DOHH2 (cell line): Measurements from ENCODE around the gene FANCL.
"Not testable (repeated sequence)": the region's sequence is repeated elsewhere in the genome, so short reads cannot be mapped to it uniquely, and the experiment has no call there.

Source experiments
- H3F3A ChIP-seq: fragments of 200-600 bp; sonication (generic), shearing (Covaris generic); 2 replicates; pipeline ENCODE4 v1.6.0; 2016; ENCODE audit warnings: antibody characterized with exemption, mild to moderate bottlenecking; ENCODE audit not compliant: control insufficient read depth, insufficient read depth
- H3K27ac ChIP-seq: fragments of 200-600 bp; sonication (generic); 2 replicates; pipeline ENCODE4 v1.5.1; 2014; ENCODE audit warnings: low read depth, mild to moderate bottlenecking, low read length, moderate library complexity
- H3K27me3 ChIP-seq: fragments of 200-600 bp; sonication (generic); 2 replicates; pipeline ENCODE4 v1.6.1; 2014; ENCODE audit warnings: mild to moderate bottlenecking, low read length, mixed read lengths; ENCODE audit not compliant: control insufficient read depth
- H3K36me3 ChIP-seq: fragments of 200-600 bp; sonication (generic); 2 replicates; pipeline ENCODE4 v1.6.1; 2014; ENCODE audit warnings: mild to moderate bottlenecking, low read length, moderate library complexity, mixed read lengths; ENCODE audit not compliant: control insufficient read depth
- H3K4me1 ChIP-seq: fragments of 200-600 bp; sonication (generic); 2 replicates; pipeline ENCODE4 v1.6.1; 2014; ENCODE audit warnings: mild to moderate bottlenecking, low read length, mixed read lengths; ENCODE audit not compliant: control insufficient read depth
- H3K4me2 ChIP-seq: fragments of 200-600 bp; sonication (generic); 2 replicates; pipeline ENCODE4 v1.6.0; 2014; ENCODE audit warnings: mild to moderate bottlenecking, low read length, moderate library complexity
- H3K4me3 ChIP-seq: fragments of 200-600 bp; sonication (generic); 2 replicates; pipeline ENCODE4 v1.5.1; 2014; ENCODE audit warnings: mild to moderate bottlenecking, low read length, mixed read lengths
- H3K79me2 ChIP-seq: fragments of 200-600 bp; sonication (generic); 2 replicates; pipeline ENCODE4 v1.6.1; 2014; ENCODE audit warnings: mild to moderate bottlenecking, low read length, mixed read lengths; ENCODE audit not compliant: control insufficient read depth
- H3K9me2 ChIP-seq: fragments of 200-600 bp; sonication (generic); replicated peaks from 2 replicates; pipeline ENCODE4 v1.6.1; 2014; ENCODE audit warnings: mild to moderate bottlenecking, low read length, mixed read lengths; ENCODE audit not compliant: control insufficient read depth
- H3K9me3 ChIP-seq: fragments of 200-600 bp; sonication (generic); 2 replicates; pipeline ENCODE4 v1.6.1; 2014; ENCODE audit warnings: antibody characterized with exemption, low read length, mixed read lengths; ENCODE audit not compliant: control insufficient read depth, insufficient read depth
- H4K20me1 ChIP-seq: fragments of 200-600 bp; sonication (generic); 2 replicates; pipeline ENCODE4 v1.6.0; 2014; ENCODE audit warnings: low read depth, mild to moderate bottlenecking, antibody characterized with exemption, low read length, moderate library complexity; ENCODE audit not compliant: control insufficient read depth, insufficient read depth
- EZH2phosphoT487 ChIP-seq: fragments of 200-600 bp; sonication (generic); IDR thresholded peaks from 2 replicates; pipeline ENCODE4 v1.6.1; 2017; ENCODE audit warnings: borderline replicate concordance, mild to moderate bottlenecking, antibody characterized with exemption, low read length, moderate library complexity, mixed read lengths
- TF ChIP-seq, protein P1 (sequence below): fragments of 200-600 bp; sonication (generic); IDR thresholded peaks from one replicate; pipeline ENCODE4 v1.5.1; 2014; ENCODE audit warnings: antibody characterized with exemption, mild to moderate bottlenecking, low read depth, low read length; ENCODE audit not compliant: poor library complexity, severe bottlenecking

Gene FANCL

DNA sequence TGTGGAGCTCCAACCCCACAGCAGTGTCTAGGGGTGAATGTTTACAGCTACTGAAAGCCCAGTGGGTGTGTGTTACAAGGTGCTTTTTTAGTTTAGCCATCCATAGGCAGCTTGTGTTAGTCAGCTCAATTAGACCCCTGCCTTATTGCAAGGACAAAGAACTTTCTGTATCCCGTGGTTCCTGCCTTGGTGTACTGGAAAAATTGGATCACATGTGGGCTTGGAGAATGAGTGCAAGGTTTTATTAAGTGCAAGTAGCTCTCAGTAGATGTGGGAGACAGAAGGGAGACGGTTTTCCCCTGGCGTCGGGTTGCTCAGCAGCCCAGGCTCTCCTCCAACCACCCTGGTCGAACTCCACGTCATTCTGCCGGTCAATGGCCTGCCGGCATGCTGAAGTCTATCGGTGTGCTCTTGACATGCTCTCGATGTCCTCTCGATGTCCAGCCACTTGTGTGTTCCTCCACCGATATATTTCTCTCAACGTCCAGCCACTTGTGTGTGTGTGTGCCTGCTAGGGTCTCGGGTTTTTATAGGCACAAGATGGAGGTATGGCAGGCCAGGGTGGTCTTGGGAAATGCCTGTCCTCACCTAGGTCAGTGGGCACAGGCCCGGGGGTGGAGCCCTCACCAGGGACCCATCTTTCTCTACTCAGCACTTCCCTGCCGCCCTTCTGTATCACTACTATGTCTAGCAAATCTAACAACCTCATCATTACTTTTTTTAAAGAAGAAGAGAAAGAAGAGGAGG, 13.8 kb downstream of the FANCL start:
- no peaks in the 10 kb centered on the region for H3K9me2 ChIP-seq
- no peak overlapping the region for H3K4me2 ChIP-seq
- H4K20me1 ChIP-seq, result no peaks in the 10 kb centered on the region
- H3K27ac ChIP-seq, result no peak overlapping the region
- H3K36me3 ChIP-seq, result peaks cover 30% of the 10 kb centered on the region
- no peaks in the 10 kb centered on the region for H3K9me3 ChIP-seq
- no peak overlapping the region for H3K4me3 ChIP-seq
- no peaks in the 10 kb centered on the region for H3F3A ChIP-seq
- no peaks in the 10 kb centered on the region for H3K27me3 ChIP-seq
- TF ChIP-seq EZH2phosphoT487, result no peak
- TF ChIP-seq, protein P1, sequence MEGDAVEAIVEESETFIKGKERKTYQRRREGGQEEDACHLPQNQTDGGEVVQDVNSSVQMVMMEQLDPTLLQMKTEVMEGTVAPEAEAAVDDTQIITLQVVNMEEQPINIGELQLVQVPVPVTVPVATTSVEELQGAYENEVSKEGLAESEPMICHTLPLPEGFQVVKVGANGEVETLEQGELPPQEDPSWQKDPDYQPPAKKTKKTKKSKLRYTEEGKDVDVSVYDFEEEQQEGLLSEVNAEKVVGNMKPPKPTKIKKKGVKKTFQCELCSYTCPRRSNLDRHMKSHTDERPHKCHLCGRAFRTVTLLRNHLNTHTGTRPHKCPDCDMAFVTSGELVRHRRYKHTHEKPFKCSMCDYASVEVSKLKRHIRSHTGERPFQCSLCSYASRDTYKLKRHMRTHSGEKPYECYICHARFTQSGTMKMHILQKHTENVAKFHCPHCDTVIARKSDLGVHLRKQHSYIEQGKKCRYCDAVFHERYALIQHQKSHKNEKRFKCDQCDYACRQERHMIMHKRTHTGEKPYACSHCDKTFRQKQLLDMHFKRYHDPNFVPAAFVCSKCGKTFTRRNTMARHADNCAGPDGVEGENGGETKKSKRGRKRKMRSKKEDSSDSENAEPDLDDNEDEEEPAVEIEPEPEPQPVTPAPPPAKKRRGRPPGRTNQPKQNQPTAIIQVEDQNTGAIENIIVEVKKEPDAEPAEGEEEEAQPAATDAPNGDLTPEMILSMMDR, result no peak
- H3K4me1 ChIP-seq, result no peaks in the 10 kb centered on the region
- H3K79me2 ChIP-seq, result peaks cover 18% of the 10 kb centered on the region

DNA sequence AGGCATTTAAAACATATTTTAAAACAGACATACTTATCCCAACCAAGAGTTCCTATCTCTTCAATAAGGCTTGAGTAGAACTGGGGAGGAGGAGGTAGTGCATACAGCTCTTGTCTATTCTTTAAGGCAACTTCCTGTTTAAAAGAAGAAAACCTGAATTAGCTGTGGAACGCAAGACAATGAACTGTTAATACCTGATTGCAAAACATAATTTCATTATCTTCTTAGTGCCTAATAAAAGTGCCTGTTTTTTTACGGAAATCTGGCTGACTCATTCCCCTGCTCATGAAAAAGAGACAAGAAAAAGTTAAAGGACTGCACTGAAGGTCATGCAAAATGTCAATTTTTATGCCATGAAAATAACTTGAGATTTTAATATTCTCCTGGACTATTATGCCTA, 19.2 kb downstream of the FANCL start:
- H3K4me2 ChIP-seq, result no peak overlapping the region

DNA sequence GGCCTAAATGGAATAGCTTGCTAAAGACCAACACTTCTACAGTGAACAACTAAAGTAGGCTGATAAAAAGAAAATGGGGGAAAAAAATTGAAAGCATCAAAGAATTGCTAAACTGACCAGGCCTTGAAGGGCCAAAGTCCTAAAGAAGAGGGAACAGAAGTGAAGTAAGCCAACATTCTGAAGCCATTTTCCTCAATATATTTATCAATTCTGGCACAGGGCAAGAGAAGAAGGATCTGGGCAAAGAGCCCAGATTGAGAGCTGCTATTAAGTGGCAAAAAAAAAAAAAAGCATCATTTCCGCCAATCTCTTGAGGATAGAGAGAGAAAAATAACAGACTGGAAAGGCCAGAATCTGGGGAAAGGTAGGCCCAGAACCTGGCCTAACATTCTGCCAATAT, 25.7 kb downstream of the FANCL start:
- no peak overlapping the region for H3K27ac ChIP-seq
- H3K36me3 ChIP-seq, result peaks cover 74% of the 10 kb centered on the region
- H3K27me3 ChIP-seq, result no peaks in the 10 kb centered on the region
- no peak overlapping the region for H3K4me3 ChIP-seq
- no peaks in the 10 kb centered on the region for H3K79me2 ChIP-seq
- no peaks in the 10 kb centered on the region for H3F3A ChIP-seq
- H3K9me3 ChIP-seq, result peaks cover 12% of the 10 kb centered on the region; the same call in 1 of the 2 replicates
- H3K9me2 ChIP-seq, result no peaks in the 10 kb centered on the region
- no peaks in the 10 kb centered on the region for H4K20me1 ChIP-seq
- no peaks in the 10 kb centered on the region for H3K4me1 ChIP-seq
- TF ChIP-seq EZH2phosphoT487, result no peak
- TF ChIP-seq, protein P1, result no peak
- H3K4me2 ChIP-seq, result no peak overlapping the region

More for the DNA sequence above, 19.2 kb downstream of the FANCL start:
- no peak overlapping the region for H3K27ac ChIP-seq
- H3F3A ChIP-seq, result no peaks in the 10 kb centered on the region
- no peaks in the 10 kb centered on the region for H3K4me1 ChIP-seq
- TF ChIP-seq, protein P1, result no peak
- TF ChIP-seq EZH2phosphoT487, result no peak
- H3K4me3 ChIP-seq, result no peak overlapping the region
- H3K36me3 ChIP-seq, result peaks cover 33% of the 10 kb centered on the region
- H3K9me3 ChIP-seq, result no peaks in the 10 kb centered on the region
- no peaks in the 10 kb centered on the region for H3K9me2 ChIP-seq
- no peaks in the 10 kb centered on the region for H4K20me1 ChIP-seq
- H3K27me3 ChIP-seq, result no peaks in the 10 kb centered on the region
- no peaks in the 10 kb centered on the region for H3K79me2 ChIP-seq

DNA sequence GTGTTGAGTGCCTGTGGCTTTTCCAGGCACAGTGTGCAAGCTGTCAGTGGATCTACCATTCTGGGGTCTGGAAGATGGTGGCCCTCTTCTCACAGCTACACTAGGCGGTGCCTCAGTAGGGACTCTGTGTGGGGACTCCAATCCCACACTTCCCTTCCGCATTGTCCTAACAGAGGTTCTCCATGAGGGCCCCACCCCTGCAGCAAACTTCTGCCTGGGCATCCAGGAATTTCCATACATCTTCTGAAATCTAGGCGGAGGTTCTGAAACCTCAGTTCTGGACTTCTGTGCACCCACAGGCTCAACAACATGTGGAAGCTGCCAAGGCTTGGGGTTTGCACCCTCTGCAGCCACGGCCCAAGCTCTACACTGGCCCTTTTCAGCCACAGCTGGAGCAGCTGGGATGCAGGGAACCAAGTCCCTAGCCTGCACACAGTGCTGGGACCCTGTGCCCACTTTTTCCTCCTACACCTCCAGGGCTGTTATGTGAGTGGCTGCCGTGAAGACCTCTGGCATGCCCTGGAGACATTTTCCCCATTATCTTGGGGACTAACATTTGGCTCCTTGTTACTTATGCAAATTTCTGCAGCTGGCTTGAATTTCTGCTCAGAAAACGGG, 30.1 kb downstream of the FANCL start:
- Histone ChIP-seq H3K36me3 (peaks cover 52% of the 10 kb centered on the region), H3K9me3 (peaks cover 12% of the 10 kb centered on the region; the same call in 1 of the 2 replicates)
- H3K79me2 ChIP-seq, H4K20me1 ChIP-seq, H3K4me3 ChIP-seq, H3K27ac ChIP-seq, H3K4me2 ChIP-seq, H3K27me3 ChIP-seq, H3K9me2 ChIP-seq, H3F3A ChIP-seq, H3K4me1 ChIP-seq: not testable (repeated sequence)
